K562 (cell line): ENCODE results near the gene MRAP2.

ENCODE experiments used
- NELFE ChIP-seq: IDR thresholded peaks from 2 replicates; pipeline ENCODE4 v1.6.1; 2011; ENCODE audit warnings: mild to moderate bottlenecking; ENCODE audit not compliant: insufficient read depth, insufficient read length
- POLR2A ChIP-seq: fragments of 450-650 bp; conservative IDR thresholded peaks from 2 replicates; pipeline ENCODE4 v1.6.1; 2016
- RB1 ChIP-seq: fragments of 450-650 bp; IDR thresholded peaks from 2 replicates; pipeline ENCODE4 v1.6.1; 2017; ENCODE audit warnings: low read depth, mild to moderate bottlenecking
- SP1 ChIP-seq: sonication (generic); formaldehyde crosslinking; IDR thresholded peaks from 2 replicates; pipeline ENCODE4 v1.8.1; 2022; ENCODE audit warnings: mild to moderate bottlenecking, missing genetic modification reagents
- YY1 ChIP-seq, 3 experiments: IDR thresholded peaks; 2 replicates each; pipeline ENCODE4 v1.6.1; 2011; ENCODE audit warnings: low read length in 2 of 3, mild to moderate bottlenecking in 2 of 3, moderate library complexity in 2 of 3, borderline replicate concordance in 1 of 3, control low read depth in 1 of 3, low read depth in 1 of 3; ENCODE audit not compliant: insufficient read depth in 3 of 3, insufficient replicate concordance in 2 of 3, control insufficient read depth in 1 of 3, insufficient read length in 1 of 3; ENCODE audit errors: extremely low read depth in 1 of 3
- ZNF444 ChIP-seq: fragments of 250-450 bp; sonication (Bioruptor Pico); IDR thresholded peaks from 2 replicates; pipeline ENCODE4 v1.4.0; 2020; ENCODE audit warnings: mild to moderate bottlenecking, moderate library complexity
- TF ChIP-seq, protein P1 (sequence below), 2 experiments: fragments of 450-650 bp in 1 of 2; sonication (generic) in 1 of 2; formaldehyde crosslinking in 1 of 2; IDR thresholded peaks in 1 of 2; conservative IDR thresholded peaks in 1 of 2; 2 replicates each; pipeline versions ENCODE4 v1.6.1 to v1.8.1; 2016 to 2023; ENCODE audit warnings: mild to moderate bottlenecking in 2 of 2, moderate library complexity in 2 of 2, inconsistent platforms in 1 of 2, missing genetic modification reagents in 1 of 2
- TF ChIP-seq, protein P2 (sequence below), 3 experiments: IDR thresholded peaks in 2 of 3; conservative IDR thresholded peaks in 1 of 3; 2 replicates each; pipeline ENCODE4 v1.5.1; 2011 to 2012; ENCODE audit warnings: low read length in 3 of 3, mild to moderate bottlenecking in 3 of 3, control low read depth in 2 of 3, improper control_type of control experiment in 1 of 3, inconsistent platforms in 1 of 3, low read depth in 1 of 3, mixed read lengths in 1 of 3, moderate library complexity in 1 of 3; ENCODE audit not compliant: insufficient read depth in 2 of 3

DNA sequence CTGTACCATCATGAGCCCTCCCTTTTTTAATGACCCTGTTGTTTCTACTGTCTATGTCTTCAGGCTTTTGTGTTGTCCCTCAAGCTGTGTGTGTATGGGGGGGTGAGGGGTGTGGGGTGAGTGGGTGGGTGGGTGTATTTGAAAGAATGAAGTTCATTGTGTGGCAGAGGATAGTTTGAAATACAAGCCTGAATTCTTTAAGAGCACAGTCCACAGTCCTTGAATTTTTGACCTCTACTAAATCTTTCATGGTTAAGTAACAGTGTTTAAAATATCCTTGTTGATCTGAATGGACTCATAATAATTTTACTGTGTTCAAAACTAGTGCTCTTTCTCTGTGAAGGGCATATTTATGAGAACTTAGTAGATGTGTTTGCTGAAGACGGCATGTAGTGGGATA lies 10.0 kb downstream of the MRAP2 start:
- TF ChIP-seq, protein P1, sequence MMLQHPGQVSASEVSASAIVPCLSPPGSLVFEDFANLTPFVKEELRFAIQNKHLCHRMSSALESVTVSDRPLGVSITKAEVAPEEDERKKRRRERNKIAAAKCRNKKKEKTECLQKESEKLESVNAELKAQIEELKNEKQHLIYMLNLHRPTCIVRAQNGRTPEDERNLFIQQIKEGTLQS (IDR thresholded peaks at IDR 0.05), result no peak
- TF ChIP-seq, protein P1 (CRISPR knock-in tag; conservative IDR thresholded peaks at IDR 0.05), result no peak
- TF ChIP-seq, protein P2, sequence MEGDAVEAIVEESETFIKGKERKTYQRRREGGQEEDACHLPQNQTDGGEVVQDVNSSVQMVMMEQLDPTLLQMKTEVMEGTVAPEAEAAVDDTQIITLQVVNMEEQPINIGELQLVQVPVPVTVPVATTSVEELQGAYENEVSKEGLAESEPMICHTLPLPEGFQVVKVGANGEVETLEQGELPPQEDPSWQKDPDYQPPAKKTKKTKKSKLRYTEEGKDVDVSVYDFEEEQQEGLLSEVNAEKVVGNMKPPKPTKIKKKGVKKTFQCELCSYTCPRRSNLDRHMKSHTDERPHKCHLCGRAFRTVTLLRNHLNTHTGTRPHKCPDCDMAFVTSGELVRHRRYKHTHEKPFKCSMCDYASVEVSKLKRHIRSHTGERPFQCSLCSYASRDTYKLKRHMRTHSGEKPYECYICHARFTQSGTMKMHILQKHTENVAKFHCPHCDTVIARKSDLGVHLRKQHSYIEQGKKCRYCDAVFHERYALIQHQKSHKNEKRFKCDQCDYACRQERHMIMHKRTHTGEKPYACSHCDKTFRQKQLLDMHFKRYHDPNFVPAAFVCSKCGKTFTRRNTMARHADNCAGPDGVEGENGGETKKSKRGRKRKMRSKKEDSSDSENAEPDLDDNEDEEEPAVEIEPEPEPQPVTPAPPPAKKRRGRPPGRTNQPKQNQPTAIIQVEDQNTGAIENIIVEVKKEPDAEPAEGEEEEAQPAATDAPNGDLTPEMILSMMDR (IDR thresholded peaks at IDR 0.05 in 2 of 3, conservative IDR thresholded peaks at IDR 0.05 in 1 of 3; ENCODE audit: insufficient read depth in 2 of 3, low read depth in 1 of 3, low read length in 3 of 3), result no peak
- TF ChIP-seq RB1 (no peak), SP1 (no peak), POLR2A (no peak), NELFE (no peak), ZNF444 (CRISPR knock-in tag) (no peak), YY1 (IDR thresholded peaks at IDR 0.05; ENCODE audit: borderline replicate concordance in 1 of 3, control insufficient read depth in 1 of 3, extremely low read depth in 1 of 3, insufficient read depth in 3 of 3, insufficient read length in 1 of 3, insufficient replicate concordance in 2 of 3, low read depth in 1 of 3, low read length in 2 of 3) (no peak)
